ENCODE data around the gene SLC9B1. TPM values are rescaled to one million over a fixed set of nuclear protein-coding genes. Genes with fewer than 3 reads are reported as not detected.

The SLC9B1 gene
- total RNA-seq, 2 donors from 2014 or later = 1.4 TPM

DNA sequence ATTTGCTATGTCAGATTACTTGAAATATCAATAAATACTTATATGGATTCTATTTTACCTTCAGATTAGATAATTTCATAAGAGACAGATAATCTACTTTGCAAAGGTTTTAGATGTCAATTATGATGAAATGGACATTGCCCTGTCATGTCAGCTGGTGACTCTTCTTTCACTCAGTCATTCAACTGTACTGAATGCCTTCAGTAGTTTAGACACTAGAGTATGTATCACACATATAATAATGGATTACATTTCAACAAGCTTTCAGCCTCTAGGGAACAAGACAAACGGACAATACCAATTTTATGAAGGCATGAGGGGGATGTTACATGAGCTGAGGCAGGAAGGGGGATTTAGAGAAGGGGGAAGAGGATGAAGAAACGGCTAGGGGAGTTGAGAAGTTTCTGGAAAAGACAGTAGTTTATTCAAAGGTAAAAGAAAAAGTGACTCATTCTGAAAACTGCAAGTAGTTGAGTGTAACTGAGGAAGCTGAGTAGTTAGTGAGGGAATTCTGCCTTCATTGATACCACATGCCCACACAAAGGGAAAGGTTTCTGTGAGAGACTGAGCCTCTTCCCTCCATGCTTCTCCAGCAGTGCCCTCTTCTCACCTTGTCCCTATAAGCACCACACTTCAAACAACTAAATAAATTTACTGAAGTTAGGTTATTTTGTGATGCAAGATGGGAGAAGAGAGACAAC is 31.4 kb upstream of the SLC9B1 start:
- Histone ChIP-seq H3K36me3 (ENCODE audit: control insufficient read depth, insufficient read depth, low read length) (no peaks in the 10 kb centered on the region), H3K9me3 (ENCODE audit: control insufficient read depth, low read length) (no peaks in the 10 kb centered on the region), H3K9ac (ENCODE audit: extremely low read depth, low read length, poor library complexity, severe bottlenecking) (no peak overlapping the region), H3K27me3 (ENCODE audit: control insufficient read depth, insufficient read depth, low read length, poor library complexity, severe bottlenecking) (no peaks in the 10 kb centered on the region), H3K4me1 (ENCODE audit: control insufficient read depth, insufficient read depth, low read length) (no peaks in the 10 kb centered on the region), H3K27ac (ENCODE audit: low read depth, low read length) (no peak overlapping the region), H3K4me3 (ENCODE audit: low read length) (no peak overlapping the region)
- DNase-seq = no peak
- TF ChIP-seq, protein P1, sequence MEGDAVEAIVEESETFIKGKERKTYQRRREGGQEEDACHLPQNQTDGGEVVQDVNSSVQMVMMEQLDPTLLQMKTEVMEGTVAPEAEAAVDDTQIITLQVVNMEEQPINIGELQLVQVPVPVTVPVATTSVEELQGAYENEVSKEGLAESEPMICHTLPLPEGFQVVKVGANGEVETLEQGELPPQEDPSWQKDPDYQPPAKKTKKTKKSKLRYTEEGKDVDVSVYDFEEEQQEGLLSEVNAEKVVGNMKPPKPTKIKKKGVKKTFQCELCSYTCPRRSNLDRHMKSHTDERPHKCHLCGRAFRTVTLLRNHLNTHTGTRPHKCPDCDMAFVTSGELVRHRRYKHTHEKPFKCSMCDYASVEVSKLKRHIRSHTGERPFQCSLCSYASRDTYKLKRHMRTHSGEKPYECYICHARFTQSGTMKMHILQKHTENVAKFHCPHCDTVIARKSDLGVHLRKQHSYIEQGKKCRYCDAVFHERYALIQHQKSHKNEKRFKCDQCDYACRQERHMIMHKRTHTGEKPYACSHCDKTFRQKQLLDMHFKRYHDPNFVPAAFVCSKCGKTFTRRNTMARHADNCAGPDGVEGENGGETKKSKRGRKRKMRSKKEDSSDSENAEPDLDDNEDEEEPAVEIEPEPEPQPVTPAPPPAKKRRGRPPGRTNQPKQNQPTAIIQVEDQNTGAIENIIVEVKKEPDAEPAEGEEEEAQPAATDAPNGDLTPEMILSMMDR (conservative IDR thresholded peaks at IDR 0.05) = no peak
- Mint-ChIP-seq H3K27me3 (ENCODE audit: insufficient read depth) (no peaks in the 10 kb centered on the region), H3K4me3 (no peak overlapping the region), H3K9me3 (no peaks in the 10 kb centered on the region), H3K36me3 (ENCODE audit: low read depth) (no peaks in the 10 kb centered on the region), H3K27ac (no peak overlapping the region), H3K4me1 (no peaks in the 10 kb centered on the region)
- 80 to 90% methylated on average over 2 of the region's 2 CpGs for WGBS, 2 experiments (ENCODE audit: insufficient coverage in 1 of 2, insufficient read length in 1 of 2)

DNA sequence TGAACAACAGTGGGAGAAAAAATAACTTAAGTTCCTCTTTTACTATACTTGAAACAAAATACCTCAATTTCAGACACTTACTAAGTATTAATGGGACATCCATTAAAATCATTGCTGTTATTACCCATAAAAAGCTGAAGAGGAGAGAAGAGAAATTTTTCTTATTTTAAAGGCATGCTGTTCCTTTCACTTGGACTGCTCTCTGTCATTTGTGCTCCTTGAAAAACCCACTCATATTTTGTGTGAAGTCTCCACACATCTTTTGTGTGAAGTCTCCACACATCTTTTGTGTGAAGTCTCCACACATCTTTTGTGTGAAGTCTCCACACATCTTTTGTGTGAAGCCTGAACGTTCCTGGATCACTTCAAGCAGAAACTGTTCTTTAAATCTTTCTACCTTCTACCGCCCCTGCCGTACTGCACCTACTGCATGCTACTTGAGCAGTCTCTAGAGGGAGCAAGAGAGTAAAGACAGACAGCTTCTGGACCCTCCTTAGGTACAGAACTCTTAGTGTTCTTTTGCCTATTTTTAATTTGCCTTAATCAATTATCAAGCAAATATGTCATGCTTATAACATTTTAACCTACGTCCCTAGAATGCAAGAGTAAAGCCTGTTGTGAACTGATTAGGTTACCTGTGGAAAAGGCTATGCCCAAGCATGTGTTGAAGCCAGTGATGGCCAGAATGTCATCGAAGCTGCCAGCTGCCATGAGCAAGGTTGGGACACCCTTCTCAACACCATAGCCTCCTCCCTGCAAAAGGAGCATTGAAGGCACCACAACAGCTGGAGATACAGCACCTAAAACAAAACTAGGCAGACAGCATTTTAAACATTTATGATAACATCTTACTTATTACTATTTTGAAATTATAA is 27.1 kb upstream of the SLC9B1 start:
- H3K9me3 ChIP-seq (ENCODE audit: control insufficient read depth, low read length) = no peaks in the 10 kb centered on the region
- H3K27ac Mint-ChIP-seq = no peak overlapping the region
- H3K27me3 ChIP-seq (ENCODE audit: control insufficient read depth, insufficient read depth, low read length, poor library complexity, severe bottlenecking) = no peaks in the 10 kb centered on the region
- no peaks in the 10 kb centered on the region for H3K27me3 Mint-ChIP-seq (ENCODE audit: insufficient read depth)
- WGBS, 2 experiments (ENCODE audit: insufficient coverage in 1 of 2, insufficient read length in 1 of 2) = 44 to 51% methylated on average over 3 to 5 of the region's 5 CpGs
- TF ChIP-seq, protein P1 (conservative IDR thresholded peaks at IDR 0.05) = peak; percentile 89
- no peak overlapping the region for H3K4me3 ChIP-seq (ENCODE audit: low read length)
- no peak overlapping the region for H3K9ac ChIP-seq (ENCODE audit: extremely low read depth, low read length, poor library complexity, severe bottlenecking)
- no peaks in the 10 kb centered on the region for H3K4me1 Mint-ChIP-seq
- peak; percentile 68 for DNase-seq
- H3K27ac ChIP-seq (ENCODE audit: low read depth, low read length) = no peak overlapping the region
- H3K36me3 ChIP-seq (ENCODE audit: control insufficient read depth, insufficient read depth, low read length) = no peaks in the 10 kb centered on the region
- no peaks in the 10 kb centered on the region for H3K36me3 Mint-ChIP-seq (ENCODE audit: low read depth)
- no peaks in the 10 kb centered on the region for H3K4me1 ChIP-seq (ENCODE audit: control insufficient read depth, insufficient read depth, low read length)
- H3K9me3 Mint-ChIP-seq = no peaks in the 10 kb centered on the region
- no peak overlapping the region for H3K4me3 Mint-ChIP-seq

GRCh38 chr4:103044183-103044582 is 24.7 kb upstream of the SLC9B1 start:
- no peak overlapping the region for H3K9ac ChIP-seq (ENCODE audit: extremely low read depth, low read length, poor library complexity, severe bottlenecking)
- Mint-ChIP-seq H3K9me3 (no peaks in the 10 kb centered on the region), H3K4me1 (no peaks in the 10 kb centered on the region), H3K36me3 (ENCODE audit: low read depth) (no peaks in the 10 kb centered on the region), H3K4me3 (no peak overlapping the region), H3K27ac (no peak overlapping the region), H3K27me3 (ENCODE audit: insufficient read depth) (no peaks in the 10 kb centered on the region)
- no peaks in the 10 kb centered on the region for H3K27me3 ChIP-seq (ENCODE audit: control insufficient read depth, insufficient read depth, low read length, poor library complexity, severe bottlenecking)
- WGBS, 2 experiments (ENCODE audit: insufficient coverage in 1 of 2, insufficient read length in 1 of 2) = 88 to 100% methylated on average over 1 to 2 of the region's 2 CpGs
- H3K36me3 ChIP-seq (ENCODE audit: control insufficient read depth, insufficient read depth, low read length) = no peaks in the 10 kb centered on the region
- H3K4me3 ChIP-seq (ENCODE audit: low read length) = no peak overlapping the region
- no peaks in the 10 kb centered on the region for H3K4me1 ChIP-seq (ENCODE audit: control insufficient read depth, insufficient read depth, low read length)
- no peak overlapping the region for H3K27ac ChIP-seq (ENCODE audit: low read depth, low read length)
- H3K9me3 ChIP-seq (ENCODE audit: control insufficient read depth, low read length) = no peaks in the 10 kb centered on the region
- no peak for DNase-seq
- TF ChIP-seq, protein P1 (conservative IDR thresholded peaks at IDR 0.05) = no peak

All from endodermal cell (in vitro differentiated cells).